Right atrium auricular region (tissue), 2 donors: ENCODE results near the gene EEIG2. TPM values are rescaled to one million over a fixed set of nuclear protein-coding genes. Genes with fewer than 3 reads are reported as not detected.
A peak's percentile ranks its signal among the peaks of the same experiment; 100 is the strongest.
"Not testable (repeated sequence)": the region's sequence is repeated elsewhere in the genome, so short reads cannot be mapped to it uniquely, and the experiment has no call there.

ENCODE experiments used
- DNase-seq: peaks from one replicate; pipeline ENCODE4 v3.0.0-alpha.2; 2019; ENCODE audit warnings: low spot score
- H3K27ac ChIP-seq, 2 donors: fragments of 200-600 bp; sonication (generic); 1 replicate in 1 of 2; 2 replicates in 1 of 2; pipeline ENCODE4 v1.5.1; 2016 to 2019
- H3K27me3 ChIP-seq, 2 donors: fragments of 200-600 bp; sonication (generic); one replicate each; pipeline versions ENCODE4 v1.5.1 to v1.6.0; 2017 to 2019
- H3K36me3 ChIP-seq: fragments of 200-600 bp; sonication (generic); one replicate; pipeline ENCODE4 v1.5.1; 2016
- H3K4me1 ChIP-seq, 2 donors: fragments of 200-600 bp; sonication (generic); one replicate each; pipeline versions ENCODE4 v1.5.1 to v1.6.0; 2017 to 2019
- H3K4me3 ChIP-seq, 2 donors: fragments of 200-600 bp; sonication (generic); 1 replicate in 1 of 2; 2 replicates in 1 of 2; pipeline ENCODE4 v1.5.1; 2017 to 2019; ENCODE audit warnings: mild to moderate bottlenecking in 1 of 2, moderate library complexity in 1 of 2
- H3K9me3 ChIP-seq, 2 donors: fragments of 200-600 bp; sonication (generic); one replicate each; pipeline ENCODE4 v1.5.1; 2019
- CTCF ChIP-seq, 2 donors: fragments of 200-600 bp; sonication (generic); IDR thresholded peaks; one replicate each; pipeline ENCODE4 v1.5.1; 2019; ENCODE audit warnings: antibody characterized with exemption in 2 of 2
- total RNA-seq, 2 donors: library from RNA; depleted of rRNA; stranded (reverse); fragments of >200 nt; gene quantifications; one replicate each; pipeline ENCODE4 v1.1.0, GENCODE V29; 2016

The EEIG2 gene
- 1 to 10 TPM; 6.1 to 7.4 TPM for total RNA-seq

- Histone ChIP-seq H3K27me3 (no peaks in the 10 kb centered on the region), H3K9me3 (no peaks in the 10 kb centered on the region), H3K4me1 (peaks cover 0 to 17% of the 10 kb centered on the region in 2 donors), H3K36me3 (no peaks in the 10 kb centered on the region), H3K4me3 (peak within 1 kb of the TSS; percentile 55 to 70), H3K27ac (peak within 1 kb of the TSS; percentile 56 to 68)
- TF ChIP-seq CTCF (IDR thresholded peaks at IDR 0.05): peak; percentile 77 to 91
- DNase-seq: peak; percentile 86
These were observed at the start of gene EEIG2 for GRCh38 chr1:108559215-108560186. Gene EEIG2 (plus strand): TSS chr1:108560100. CDS start chr1:108560429, 329 bp downstream.

GRCh38 chr1:108511764-108512163, 48.1 kb upstream of the EEIG2 start:
- Histone ChIP-seq H3K27me3 (no peaks in the 10 kb centered on the region), H3K9me3 (no peaks in the 10 kb centered on the region), H3K36me3 (no peaks in the 10 kb centered on the region), H3K27ac (no peak overlapping the region), H3K4me3 (no peak overlapping the region), H3K4me1 (no peaks in the 10 kb centered on the region)
- DNase-seq: no peak
- TF ChIP-seq CTCF (IDR thresholded peaks at IDR 0.05): no peak

GRCh38 chr1:108512239-108513043, 47.5 kb upstream of the EEIG2 start:
- Histone ChIP-seq H3K9me3 (no peaks in the 10 kb centered on the region), H3K4me3 (no peak overlapping the region), H3K4me1 (no peaks in the 10 kb centered on the region), H3K27me3 (no peaks in the 10 kb centered on the region), H3K27ac (no peak overlapping the region), H3K36me3 (no peaks in the 10 kb centered on the region)
- no peak for DNase-seq
- peak; percentile 64 to 92 for TF ChIP-seq CTCF (IDR thresholded peaks at IDR 0.05)

- Histone ChIP-seq H3K36me3 (no peaks in the 10 kb centered on the region), H3K27me3 (no peaks in the 10 kb centered on the region), H3K9me3 (no peaks in the 10 kb centered on the region), H3K4me1 (no peaks in the 10 kb centered on the region), H3K4me3 (no peak overlapping the region), H3K27ac (no peak overlapping the region)
- TF ChIP-seq CTCF (IDR thresholded peaks at IDR 0.05): no peak
- no peak for DNase-seq
These were observed 46.9 kb upstream of the EEIG2 start for GRCh38 chr1:108513044-108513415.

GRCh38 chr1:108513914-108514313, 46.0 kb upstream of the EEIG2 start:
- H3K36me3 ChIP-seq, H3K4me1 ChIP-seq, H3K4me3 ChIP-seq, H3K27ac ChIP-seq, DNase-seq, H3K9me3 ChIP-seq, H3K27me3 ChIP-seq: not testable (repeated sequence)

GRCh38 chr1:108517301-108517897, 42.5 kb upstream of the EEIG2 start:
- not testable (repeated sequence) for H3K27me3 ChIP-seq, H3K4me3 ChIP-seq, H3K9me3 ChIP-seq, DNase-seq, H3K27ac ChIP-seq, H3K4me1 ChIP-seq, H3K36me3 ChIP-seq
